H1 (cell line): ENCODE measurements around the gene NFIX. TPM values are rescaled to one million over a fixed set of nuclear protein-coding genes. Genes with fewer than 3 reads are reported as not detected.
A peak's percentile ranks its signal among the peaks of the same experiment; 100 is the strongest.

Source experiments
- CTCF ChIA-PET: fragments of 300-600 bp; sonication (Branson Sonifier 250); formaldehyde crosslinking; loops from one replicate; lab custom pipeline; 2021; ENCODE audit not compliant: partially characterized antibody; lab: Charles Lee
- POLR2A ChIA-PET: fragments of 300-600 bp; sonication (Branson Sonifier 250); formaldehyde crosslinking; loops from one replicate; lab custom pipeline; 2021; ENCODE audit warnings: inconsistent platforms; ENCODE audit not compliant: partially characterized antibody; lab: Charles Lee
- DNase-seq, 2 experiments: peaks; one replicate each; pipeline versions ENCODE4 v3.0.0 to v3.0.0-alpha.2; 2010 to 2022; ENCODE audit warnings: low spot score in 2 of 2, low read depth in 1 of 2, mixed read lengths in 1 of 2
- FAIRE-seq: peaks from 2 replicates; lab custom pipeline; 2011; peaks lifted over from hg19 to GRCh38; lab: Jason Lieb, UNC
- H2AFZ ChIP-seq: 2 replicates; pipeline ENCODE4 v1.8.1; 2012; ENCODE audit warnings: low read length, inconsistent platforms
- H2AK5ac ChIP-seq: 2 replicates; pipeline ENCODE4 v1.6.1; 2013; ENCODE audit warnings: low read depth, low read length
- H2BK120ac ChIP-seq: replicated peaks from 2 replicates; pipeline ENCODE3; 2013; ENCODE audit warnings: low read depth, low read length, inconsistent platforms
- H2BK12ac ChIP-seq: 2 replicates; pipeline ENCODE4 v1.6.1; 2013; ENCODE audit warnings: low read depth, low read length
- H2BK15ac ChIP-seq: 2 replicates; pipeline ENCODE4 v1.6.1; 2013; ENCODE audit warnings: low read length
- H2BK20ac ChIP-seq: 2 replicates; pipeline ENCODE4 v1.6.1; 2013; ENCODE audit warnings: low read length
- H2BK5ac ChIP-seq: 2 replicates; pipeline ENCODE4 v1.6.1; 2013; ENCODE audit warnings: low read depth, low read length
- H3K14ac ChIP-seq: 2 replicates; pipeline ENCODE4 v1.6.1; 2013; ENCODE audit warnings: inconsistent platforms; ENCODE audit not compliant: insufficient read length
- H3K18ac ChIP-seq: 2 replicates; pipeline ENCODE4 v1.6.1; 2013; ENCODE audit warnings: low read length; ENCODE audit errors: extremely low read depth
- H3K23ac ChIP-seq: 2 replicates; pipeline ENCODE4 v1.6.1; 2013; ENCODE audit warnings: inconsistent platforms; ENCODE audit not compliant: insufficient read length
- H3K23me2 ChIP-seq: 2 replicates; pipeline ENCODE4 v1.6.1; 2013; ENCODE audit warnings: low read depth, low read length
- H3K27ac ChIP-seq: 2 replicates; pipeline ENCODE4 v1.6.1; 2011; ENCODE audit warnings: low read depth, low read length, inconsistent platforms
- H3K27me3 ChIP-seq, 4 experiments: replicated peaks in 1 of 4; 1 replicate in 1 of 4; 2 replicates in 3 of 4; pipeline versions ENCODE4 v1.6.1 to v1.8.1; 2011 to 2013; ENCODE audit warnings: low read length in 3 of 4, mild to moderate bottlenecking in 3 of 4, inconsistent platforms in 2 of 4, mixed read lengths in 2 of 4, moderate library complexity in 1 of 4; ENCODE audit not compliant: control insufficient read depth in 3 of 4, insufficient read depth in 3 of 4; ENCODE audit errors: extremely low read depth in 1 of 4
- H3K36me3 ChIP-seq, 4 experiments: 2 replicates each; pipeline versions ENCODE4 v1.6.1 to v1.8.1; 2011 to 2013; ENCODE audit warnings: mild to moderate bottlenecking in 4 of 4, low read length in 3 of 4, moderate library complexity in 2 of 4, control low read depth in 1 of 4, inconsistent platforms in 1 of 4; ENCODE audit not compliant: insufficient read depth in 4 of 4, control insufficient read depth in 2 of 4
- H3K4ac ChIP-seq: replicated peaks from 2 replicates; pipeline ENCODE3; 2013; ENCODE audit warnings: low read length, low read depth, mixed read lengths, inconsistent platforms; ENCODE audit not compliant: insufficient read length
- H3K4me1 ChIP-seq, 4 experiments: replicated peaks in 1 of 4; 1 replicate in 1 of 4; 2 replicates in 3 of 4; pipeline versions ENCODE4 v1.6.1 to v1.8.1; 2011 to 2013; ENCODE audit warnings: low read length in 3 of 4, inconsistent platforms in 2 of 4, mixed read lengths in 1 of 4; ENCODE audit not compliant: insufficient read depth in 4 of 4, control insufficient read depth in 3 of 4
- H3K4me2 ChIP-seq, 2 experiments: 2 replicates each; pipeline versions ENCODE4 v1.6.1 to v1.8.1; 2011 to 2013; ENCODE audit warnings: low read depth in 2 of 2, low read length in 2 of 2, control low read depth in 1 of 2, inconsistent platforms in 1 of 2, mild to moderate bottlenecking in 1 of 2; ENCODE audit not compliant: insufficient read depth in 1 of 2
- H3K4me3 ChIP-seq, 4 experiments: fragments of 200-600, 300-600 bp in 1 of 4; sonication (generic), shearing (Covaris generic), sonication (Bioruptor Twin) in 1 of 4; 2 replicates each; pipeline versions ENCODE4 v1.5.1 to v1.8.1; 2011 to 2016; ENCODE audit warnings: low read length in 4 of 4, low read depth in 3 of 4, control low read depth in 2 of 4, inconsistent platforms in 2 of 4, mild to moderate bottlenecking in 2 of 4, mixed read lengths in 1 of 4, moderate library complexity in 1 of 4; ENCODE audit not compliant: insufficient read depth in 2 of 4; ENCODE audit errors: extremely low read depth in 1 of 4
- H3K56ac ChIP-seq: replicated peaks from 2 replicates; pipeline ENCODE3; 2013; ENCODE audit warnings: low read depth, mild to moderate bottlenecking, mixed read lengths, low read length, inconsistent platforms; ENCODE audit not compliant: insufficient read length
- H3K79me1 ChIP-seq: 2 replicates; pipeline ENCODE4 v1.6.1; 2013; ENCODE audit warnings: low read depth, low read length, control low read depth
- H3K79me2 ChIP-seq, 2 experiments: 2 replicates each; pipeline versions ENCODE4 v1.6.1 to v1.8.1; 2012 to 2013; ENCODE audit warnings: low read length in 2 of 2, mild to moderate bottlenecking in 2 of 2, inconsistent platforms in 1 of 2; ENCODE audit not compliant: insufficient read depth in 2 of 2, control insufficient read depth in 1 of 2
- H3K9ac ChIP-seq, 4 experiments: replicated peaks in 1 of 4; 1 replicate in 1 of 4; 2 replicates in 3 of 4; pipeline versions ENCODE4 v1.6.1 to v1.8.1; 2011 to 2013; ENCODE audit warnings: low read depth in 3 of 4, low read length in 3 of 4, control low read depth in 2 of 4, mild to moderate bottlenecking in 2 of 4, moderate library complexity in 2 of 4, inconsistent platforms in 1 of 4; ENCODE audit errors: extremely low read depth in 1 of 4
- H3K9me3 ChIP-seq, 2 experiments: 2 replicates each; pipeline versions ENCODE4 v1.6.1 to v1.8.1; 2012 to 2013; ENCODE audit warnings: mild to moderate bottlenecking in 2 of 2, moderate library complexity in 2 of 2, control low read depth in 1 of 2, inconsistent platforms in 1 of 2, low read depth in 1 of 2, low read length in 1 of 2, mixed read lengths in 1 of 2; ENCODE audit not compliant: insufficient read depth in 2 of 2
- H4K20me1 ChIP-seq, 2 experiments: replicated peaks in 1 of 2; 2 replicates each; pipeline versions ENCODE3 to v1.8.1; 2011 to 2013; ENCODE audit warnings: inconsistent platforms in 2 of 2, low read length in 2 of 2, mild to moderate bottlenecking in 1 of 2; ENCODE audit not compliant: insufficient read depth in 2 of 2, control insufficient read depth in 1 of 2
- H4K5ac ChIP-seq: 2 replicates; pipeline ENCODE4 v1.6.1; 2013; ENCODE audit warnings: low read length, low read depth, mixed read lengths, inconsistent platforms; ENCODE audit not compliant: insufficient read length
- H4K8ac ChIP-seq: 2 replicates; pipeline ENCODE4 v1.8.0; 2013; ENCODE audit warnings: mild to moderate bottlenecking, moderate library complexity, low read length, inconsistent platforms; ENCODE audit not compliant: insufficient read depth; ENCODE audit errors: extremely low read depth
- H4K91ac ChIP-seq: replicated peaks from 2 replicates; pipeline ENCODE3; 2013; ENCODE audit warnings: low read length, mixed read lengths, inconsistent platforms; ENCODE audit not compliant: insufficient read length
- EZH2 ChIP-seq: fragments of 200-600 bp; sonication (generic); IDR thresholded peaks from 2 replicates; pipeline ENCODE4 v1.7.1; 2012; ENCODE audit warnings: low read depth, mild to moderate bottlenecking, moderate library complexity, low read length, inconsistent platforms; ENCODE audit not compliant: severe bottlenecking
- FOSL1 ChIP-seq: IDR thresholded peaks from 2 replicates; pipeline ENCODE4 v1.6.1; 2011; ENCODE audit warnings: mild to moderate bottlenecking, low read depth, low read length, moderate library complexity; ENCODE audit not compliant: insufficient read depth
- JUN ChIP-seq: IDR thresholded peaks from 2 replicates; pipeline ENCODE4 v1.6.1; 2011; ENCODE audit warnings: low read depth, mild to moderate bottlenecking, improper control_type of control experiment, low read length
- KDM1A ChIP-seq: fragments of 200-600, 300-600 bp; sonication (generic); IDR thresholded peaks from 2 replicates; pipeline ENCODE4 v1.7.1; 2016; ENCODE audit warnings: mild to moderate bottlenecking, low read length, borderline replicate concordance
- KDM4A ChIP-seq: IDR thresholded peaks from one replicate; pipeline ENCODE4 v1.7.1; 2012; ENCODE audit warnings: low read depth, mild to moderate bottlenecking, moderate library complexity, low read length, inconsistent platforms; ENCODE audit not compliant: severe bottlenecking
- SAP30 ChIP-seq: fragments of 300-600 bp; sonication (generic); IDR thresholded peaks from 2 replicates; pipeline ENCODE4 v1.7.1; 2012; ENCODE audit warnings: low read length, moderate library complexity, mild to moderate bottlenecking, inconsistent platforms; ENCODE audit not compliant: insufficient read depth, insufficient replicate concordance
- SP1 ChIP-seq: IDR thresholded peaks from 2 replicates; pipeline ENCODE4 v1.6.1; 2011; ENCODE audit warnings: low read depth, low read length
- SP4 ChIP-seq: IDR thresholded peaks from 2 replicates; pipeline ENCODE4 v1.6.1; 2012; ENCODE audit warnings: low read length, inconsistent platforms
- SRF ChIP-seq: IDR thresholded peaks from 2 replicates; pipeline ENCODE4 v1.6.1; 2011; ENCODE audit warnings: mild to moderate bottlenecking, low read depth, low read length, moderate library complexity
- TAF7 ChIP-seq: optimal IDR thresholded peaks from 2 replicates; pipeline ENCODE3; 2011; ENCODE audit warnings: low read depth, mild to moderate bottlenecking, inconsistent platforms, low read length, moderate library complexity, borderline replicate concordance
- ZNF274 ChIP-seq: IDR thresholded peaks from 2 replicates; pipeline ENCODE4 v1.7.0; 2012; ENCODE audit warnings: low read length, borderline replicate concordance; ENCODE audit errors: extremely low read depth
- WGBS, 2 experiments: shearing (Covaris generic) in 1 of 2; methylation state at CpG; one replicate each; pipeline versions ENCODE4 v1.1.6 to v1.1.7; 2013 to 2015; ENCODE audit warnings: low lambda C conversion rate in 2 of 2, mixed read lengths in 2 of 2, inconsistent platforms in 1 of 2, low coverage in 1 of 2, missing lambda C conversion rate in 1 of 2; ENCODE audit not compliant: insufficient replicate concordance in 2 of 2, insufficient coverage in 1 of 2, insufficient read length in 1 of 2; ENCODE audit errors: extremely low coverage in 1 of 2, missing lambda C conversion rate in 1 of 2; 5-methylcytosine and 5-hydroxymethylcytosine counted together
- polyA plus RNA-seq, 7 experiments: library from polyadenylated mRNA; depleted of rRNA in 3 of 7; stranded (reverse) in 5 of 7; unstranded in 2 of 7; fragments of >200 nt in 5 of 7; fragments of 200-250 nt in 2 of 7; gene quantifications; 1 replicate in 5 of 7; 2 replicates in 1 of 7; 4 replicates in 1 of 7; pipeline versions ENCODE4 v1.2.1 to v1.2.3, GENCODE V29; 2011 to 2013; ENCODE audit warnings: missing spikeins in 2 of 7, mixed read lengths in 2 of 7
- total RNA-seq: library from RNA; stranded (reverse); fragmentation: NEBNext Ultra II Directional; extraction: Animal tissue kit (Norgen Biotek cat#: 25700); gene quantifications from 2 replicates; pipeline ENCODE4 v1.2.1, GENCODE V29; 2021

The NFIX gene
- total and polyA plus RNA-seq, 2 of the 8 experiments (the other 6 are each of a cell fraction or from before 2014, with no cell fraction given) = 0.03 to 0.20 TPM

- Histone ChIP-seq H3K36me3 (peaks cover 0 to 5% (median 0%) of the 10 kb centered on the region in 4 experiments; a peak in 1 of 8 replicates), H3K23me2 (peaks cover 2% of the 10 kb centered on the region; the same call in 1 of the 2 replicates), H2BK12ac (peak overlapping the region; percentile 93), H4K5ac (no peak overlapping the region), H2AFZ (no peak overlapping the region), H3K79me2 (no peaks in the 10 kb centered on the region), H3K14ac (no peak overlapping the region), H3K27me3 (peaks cover 88 to 100% (median 99%) of the 10 kb centered on the region in 4 experiments), H3K4me1 (peaks cover 5 to 41% (median 28%) of the 10 kb centered on the region in 4 experiments), H3K9ac (no peak overlapping the region), H2BK15ac (peak overlapping the region; percentile 95; the same call in 1 of the 2 replicates), H3K4ac (no peak overlapping the region), H3K27ac (no peak overlapping the region), H4K8ac (peak overlapping the region; percentile 45; the same call in 1 of the 2 replicates), H4K91ac (no peak overlapping the region), H3K4me3 (0 out of 8 replicates have a peak overlapping the region, but pooled peaks of 1 of the 4 experiments have one; percentile 18), H2BK20ac (peak overlapping the region; percentile 95; the same call in 1 of the 2 replicates), H2BK120ac (no peak overlapping the region), H4K20me1 (peaks cover 2 to 23% of the 10 kb centered on the region in 2 experiments), H3K56ac (no peak overlapping the region), H3K18ac (peak overlapping the region; percentile 97), H2AK5ac (peak overlapping the region; percentile 56; the same call in 1 of the 2 replicates), H3K79me1 (no peaks in the 10 kb centered on the region), H2BK5ac (peak overlapping the region; percentile 30; the same call in 1 of the 2 replicates), H3K23ac (no peak overlapping the region), H3K9me3 (peaks cover 0 to 8% of the 10 kb centered on the region in 2 experiments; a peak in 2 of 4 replicates), H3K4me2 (peak overlapping the region in 1 of 2 experiments; percentile 77; a peak in 3 of 4 replicates)
- ChIA-PET CTCF (interaction anchor here (1.2 to 12.9 kb wide), 8 partner anchors 10 to 153 kb away, joined by 3 to 175 read pairs (median 13); no protein-coding TSS in a partner anchor), POLR2A (interaction anchor here (1.8 to 2.6 kb wide), 3 partner anchors 10 to 153 kb away, joined by 6 to 16 read pairs (median 7); no protein-coding TSS in a partner anchor)
- DNase-seq = peak in 1 of 2 experiments; percentile 88
- FAIRE-seq = no peak
- WGBS, 2 experiments = 4% methylated on average over 46 of the region's 54 CpGs; no CpG with 5 or more reads in 1 of the 2 experiments
- no peak for TF ChIP-seq TAF7
- TF ChIP-seq SAP30 = no peak
- TF ChIP-seq SP1 = no peak
- no peak for TF ChIP-seq SRF
- TF ChIP-seq SP4 = no peak
- no peak for TF ChIP-seq ZNF274
- TF ChIP-seq JUN = no peak
- peak; percentile 44; the same call in 1 of the 2 replicates for TF ChIP-seq KDM1A
- TF ChIP-seq FOSL1 = no peak
- TF ChIP-seq EZH2 = peak; percentile 85
- peak; percentile 64 for TF ChIP-seq KDM4A
These were observed 16.5 kb downstream of the NFIX start for GRCh38 chr19:13011653-13012389.
